Liver (tissue), 9 donors: ENCODE data around the gene IL2RA. TPM values are rescaled to one million over a fixed set of nuclear protein-coding genes. Genes with fewer than 3 reads are reported as not detected.

Experiments used
- DNase-seq: peaks from one replicate; pipeline ENCODE4 v3.0.0-alpha.2; 2017; ENCODE audit warnings: low spot score
- H3K27ac ChIP-seq, 2 donors: one replicate each; pipeline ENCODE4 v1.7.0; 2013; ENCODE audit warnings: inconsistent platforms in 2 of 2, low read length in 2 of 2, control low read depth in 1 of 2, low read depth in 1 of 2, mild to moderate bottlenecking in 1 of 2
- H3K27me3 ChIP-seq, 4 donors: one replicate each; pipeline versions ENCODE4 v1.6.1 to v1.7.0; 2013; ENCODE audit warnings: low read length in 3 of 4, inconsistent platforms in 1 of 4, mild to moderate bottlenecking in 1 of 4, moderate library complexity in 1 of 4; ENCODE audit not compliant: control insufficient read depth in 4 of 4, insufficient read depth in 4 of 4
- H3K36me3 ChIP-seq, 4 donors: one replicate each; pipeline versions ENCODE4 v1.6.1 to v1.7.0; 2013; ENCODE audit warnings: low read length in 3 of 4, mild to moderate bottlenecking in 3 of 4, low read depth in 1 of 4, moderate library complexity in 1 of 4; ENCODE audit not compliant: control insufficient read depth in 4 of 4, insufficient read depth in 3 of 4
- H3K4me1 ChIP-seq, 4 donors: one replicate each; pipeline versions ENCODE4 v1.6.1 to v1.7.0; 2013; ENCODE audit warnings: low read length in 3 of 4, mild to moderate bottlenecking in 3 of 4, moderate library complexity in 1 of 4; ENCODE audit not compliant: control insufficient read depth in 4 of 4, insufficient read depth in 4 of 4
- H3K4me3 ChIP-seq, 3 donors: one replicate each; pipeline versions ENCODE4 v1.6.1 to v1.7.0; 2013; ENCODE audit warnings: low read length in 3 of 3, control low read depth in 1 of 3, low read depth in 1 of 3, mild to moderate bottlenecking in 1 of 3
- H3K9ac ChIP-seq, 2 donors: one replicate each; pipeline ENCODE4 v1.7.0; 2013; ENCODE audit warnings: low read length in 2 of 2, mild to moderate bottlenecking in 2 of 2, moderate library complexity in 2 of 2, control low read depth in 1 of 2, low read depth in 1 of 2
- H3K9me3 ChIP-seq, 4 donors: one replicate each; pipeline versions ENCODE4 v1.6.1 to v1.7.0; 2013; ENCODE audit warnings: low read length in 3 of 4; ENCODE audit not compliant: control insufficient read depth in 4 of 4
- ATF3 ChIP-seq: IDR thresholded peaks from 2 replicates; pipeline ENCODE4 v1.6.1; 2016; ENCODE audit warnings: antibody characterized with exemption
- EGR1 ChIP-seq, 2 donors: IDR thresholded peaks; 2 replicates each; pipeline ENCODE4 v1.6.1; 2016 to 2018; ENCODE audit warnings: antibody characterized with exemption in 2 of 2, low read depth in 2 of 2
- FOXA1 ChIP-seq: IDR thresholded peaks from 2 replicates; pipeline ENCODE4 v1.6.1; 2016; ENCODE audit warnings: antibody characterized with exemption
- FOXA2 ChIP-seq: IDR thresholded peaks from 2 replicates; pipeline ENCODE4 v1.6.1; 2016; ENCODE audit warnings: antibody characterized with exemption
- GABPA ChIP-seq, 2 donors: IDR thresholded peaks in 1 of 2; conservative IDR thresholded peaks in 1 of 2; 2 replicates each; pipeline ENCODE4 v1.6.1; 2016; ENCODE audit warnings: antibody characterized with exemption in 2 of 2, mild to moderate bottlenecking in 1 of 2, moderate library complexity in 1 of 2
- HNF4A ChIP-seq, 2 donors: conservative IDR thresholded peaks; 2 replicates each; pipeline ENCODE4 v1.6.1; 2016; ENCODE audit warnings: antibody characterized with exemption in 2 of 2, mild to moderate bottlenecking in 2 of 2
- HNF4G ChIP-seq: IDR thresholded peaks from 2 replicates; pipeline ENCODE4 v1.6.1; 2016; ENCODE audit warnings: antibody characterized with exemption
- JUND ChIP-seq, 2 donors: IDR thresholded peaks; 2 replicates each; pipeline ENCODE4 v1.6.1; 2016; ENCODE audit warnings: antibody characterized with exemption in 2 of 2
- MAX ChIP-seq: IDR thresholded peaks from 2 replicates; pipeline ENCODE4 v1.6.1; 2016; ENCODE audit warnings: antibody characterized with exemption
- NR2F2 ChIP-seq: IDR thresholded peaks from 2 replicates; pipeline ENCODE4 v1.6.1; 2016; ENCODE audit warnings: antibody characterized with exemption
- RAD21 ChIP-seq, 2 donors: IDR thresholded peaks; 2 replicates each; pipeline ENCODE4 v1.6.1; 2016; ENCODE audit warnings: antibody characterized with exemption in 2 of 2, mild to moderate bottlenecking in 2 of 2
- RXRA ChIP-seq, 2 donors: IDR thresholded peaks; 2 replicates each; pipeline ENCODE4 v1.6.1; 2017 to 2018; ENCODE audit warnings: antibody characterized with exemption in 2 of 2, mild to moderate bottlenecking in 1 of 2
- SP1 ChIP-seq: IDR thresholded peaks from 2 replicates; pipeline ENCODE4 v1.6.1; 2018; ENCODE audit warnings: antibody characterized with exemption, mild to moderate bottlenecking
- TAF1 ChIP-seq: conservative IDR thresholded peaks from 2 replicates; pipeline ENCODE4 v1.6.1; 2016; ENCODE audit warnings: antibody characterized with exemption, mild to moderate bottlenecking
- YY1 ChIP-seq: IDR thresholded peaks from 2 replicates; pipeline ENCODE4 v1.6.1; 2016; ENCODE audit warnings: antibody characterized with exemption, mild to moderate bottlenecking
- WGBS: extraction: QIAGEN DNeasy Blood & Tissue Kit; methylation state at CpG from one replicate; pipeline ENCODE4 v1.1.7; 2013; 5-methylcytosine and 5-hydroxymethylcytosine counted together
- polyA plus RNA-seq, 2 donors: library from polyadenylated mRNA; stranded (reverse) in 1 of 2; unstranded in 1 of 2; fragments of 200-250 nt in 1 of 2; fragments of >200 nt in 1 of 2; fragmentation: Nextera tagmentation in 1 of 2; extraction: Ambion mirVana in 1 of 2; gene quantifications; one replicate each; pipeline versions ENCODE4 v1.2.1 to v1.2.3, GENCODE V29; 2013 to 2015
- total RNA-seq, 2 donors: library from RNA; depleted of rRNA; stranded (reverse); fragments of >200 nt; gene quantifications; one replicate each; pipeline ENCODE4 v1.2.3, GENCODE V29; 2014
- TF ChIP-seq, protein P1 (sequence below): fragments of 150-350 bp; IDR thresholded peaks from 2 replicates; pipeline ENCODE4 v1.5.1; 2017; ENCODE audit warnings: improper control_type of control experiment, low read depth, low read length; ENCODE audit not compliant: missing input control
- TF ChIP-seq, protein P2 (sequence below): IDR thresholded peaks from 2 replicates; pipeline ENCODE4 v1.6.1; 2016; ENCODE audit warnings: antibody characterized with exemption, mild to moderate bottlenecking
- TF ChIP-seq, protein P3 (sequence below): IDR thresholded peaks from 2 replicates; pipeline ENCODE4 v1.6.1; 2016; ENCODE audit warnings: antibody characterized with exemption
- donor health status: healthy.
- donor health status: healthy.
- donor health status: healthy.
- donor health status: healthy.
- donor health status: healthy.

IL2RA gene
- total and polyA plus RNA-seq, 4 donors, result 0.46 to 1.6 TPM; not detected in 2

DNA sequence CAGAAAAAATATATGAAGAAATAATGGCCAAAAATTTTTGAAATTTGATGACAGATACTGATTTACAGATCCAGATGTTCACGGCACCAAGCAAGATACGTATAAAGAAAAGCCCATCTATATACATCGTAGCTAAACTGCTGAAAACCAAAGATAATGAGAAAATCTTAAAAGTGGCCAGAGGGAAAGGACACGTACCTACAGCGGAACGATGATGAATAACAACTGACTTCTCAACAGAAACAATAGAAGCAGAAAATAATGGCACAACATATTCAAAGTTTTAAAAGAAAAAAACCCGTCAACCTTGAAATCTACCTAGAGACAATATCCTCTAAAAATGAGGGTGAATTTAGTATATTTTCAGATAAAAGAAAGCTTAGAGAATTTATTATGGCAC lies 31.9 kb downstream of the IL2RA start:
- Histone ChIP-seq H3K27ac (no peak overlapping the region), H3K36me3 (no peaks in the 10 kb centered on the region), H3K4me1 (peaks cover 0 to 1% (median 0%) of the 10 kb centered on the region in 4 donors), H3K27me3 (no peaks in the 10 kb centered on the region), H3K9ac (no peak overlapping the region), H3K9me3 (peaks cover 0 to 6% (median under 1%) of the 10 kb centered on the region in 4 donors), H3K4me3 (no peak overlapping the region)
- 94% methylated on average over 7 of the region's 7 CpGs for WGBS
- TF ChIP-seq MAX (no peak), FOXA1 (no peak), SP1 (no peak), ATF3 (no peak), GABPA (IDR thresholded peaks at IDR 0.05 in 1 of 2, conservative IDR thresholded peaks at IDR 0.05 in 1 of 2) (no peak), RXRA (IDR thresholded peaks at IDR 0.05) (no peak), RAD21 (IDR thresholded peaks at IDR 0.05) (no peak), YY1 (no peak), TAF1 (no peak), HNF4G (no peak), JUND (IDR thresholded peaks at IDR 0.05) (no peak), FOXA2 (no peak), EGR1 (IDR thresholded peaks at IDR 0.05; ENCODE audit: low read depth in 2 of 2) (no peak), HNF4A (conservative IDR thresholded peaks at IDR 0.05) (no peak), NR2F2 (no peak)
- TF ChIP-seq, protein P1, sequence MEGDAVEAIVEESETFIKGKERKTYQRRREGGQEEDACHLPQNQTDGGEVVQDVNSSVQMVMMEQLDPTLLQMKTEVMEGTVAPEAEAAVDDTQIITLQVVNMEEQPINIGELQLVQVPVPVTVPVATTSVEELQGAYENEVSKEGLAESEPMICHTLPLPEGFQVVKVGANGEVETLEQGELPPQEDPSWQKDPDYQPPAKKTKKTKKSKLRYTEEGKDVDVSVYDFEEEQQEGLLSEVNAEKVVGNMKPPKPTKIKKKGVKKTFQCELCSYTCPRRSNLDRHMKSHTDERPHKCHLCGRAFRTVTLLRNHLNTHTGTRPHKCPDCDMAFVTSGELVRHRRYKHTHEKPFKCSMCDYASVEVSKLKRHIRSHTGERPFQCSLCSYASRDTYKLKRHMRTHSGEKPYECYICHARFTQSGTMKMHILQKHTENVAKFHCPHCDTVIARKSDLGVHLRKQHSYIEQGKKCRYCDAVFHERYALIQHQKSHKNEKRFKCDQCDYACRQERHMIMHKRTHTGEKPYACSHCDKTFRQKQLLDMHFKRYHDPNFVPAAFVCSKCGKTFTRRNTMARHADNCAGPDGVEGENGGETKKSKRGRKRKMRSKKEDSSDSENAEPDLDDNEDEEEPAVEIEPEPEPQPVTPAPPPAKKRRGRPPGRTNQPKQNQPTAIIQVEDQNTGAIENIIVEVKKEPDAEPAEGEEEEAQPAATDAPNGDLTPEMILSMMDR, result no peak
- TF ChIP-seq, protein P2, sequence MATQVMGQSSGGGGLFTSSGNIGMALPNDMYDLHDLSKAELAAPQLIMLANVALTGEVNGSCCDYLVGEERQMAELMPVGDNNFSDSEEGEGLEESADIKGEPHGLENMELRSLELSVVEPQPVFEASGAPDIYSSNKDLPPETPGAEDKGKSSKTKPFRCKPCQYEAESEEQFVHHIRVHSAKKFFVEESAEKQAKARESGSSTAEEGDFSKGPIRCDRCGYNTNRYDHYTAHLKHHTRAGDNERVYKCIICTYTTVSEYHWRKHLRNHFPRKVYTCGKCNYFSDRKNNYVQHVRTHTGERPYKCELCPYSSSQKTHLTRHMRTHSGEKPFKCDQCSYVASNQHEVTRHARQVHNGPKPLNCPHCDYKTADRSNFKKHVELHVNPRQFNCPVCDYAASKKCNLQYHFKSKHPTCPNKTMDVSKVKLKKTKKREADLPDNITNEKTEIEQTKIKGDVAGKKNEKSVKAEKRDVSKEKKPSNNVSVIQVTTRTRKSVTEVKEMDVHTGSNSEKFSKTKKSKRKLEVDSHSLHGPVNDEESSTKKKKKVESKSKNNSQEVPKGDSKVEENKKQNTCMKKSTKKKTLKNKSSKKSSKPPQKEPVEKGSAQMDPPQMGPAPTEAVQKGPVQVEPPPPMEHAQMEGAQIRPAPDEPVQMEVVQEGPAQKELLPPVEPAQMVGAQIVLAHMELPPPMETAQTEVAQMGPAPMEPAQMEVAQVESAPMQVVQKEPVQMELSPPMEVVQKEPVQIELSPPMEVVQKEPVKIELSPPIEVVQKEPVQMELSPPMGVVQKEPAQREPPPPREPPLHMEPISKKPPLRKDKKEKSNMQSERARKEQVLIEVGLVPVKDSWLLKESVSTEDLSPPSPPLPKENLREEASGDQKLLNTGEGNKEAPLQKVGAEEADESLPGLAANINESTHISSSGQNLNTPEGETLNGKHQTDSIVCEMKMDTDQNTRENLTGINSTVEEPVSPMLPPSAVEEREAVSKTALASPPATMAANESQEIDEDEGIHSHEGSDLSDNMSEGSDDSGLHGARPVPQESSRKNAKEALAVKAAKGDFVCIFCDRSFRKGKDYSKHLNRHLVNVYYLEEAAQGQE, result no peak
- TF ChIP-seq, protein P3, sequence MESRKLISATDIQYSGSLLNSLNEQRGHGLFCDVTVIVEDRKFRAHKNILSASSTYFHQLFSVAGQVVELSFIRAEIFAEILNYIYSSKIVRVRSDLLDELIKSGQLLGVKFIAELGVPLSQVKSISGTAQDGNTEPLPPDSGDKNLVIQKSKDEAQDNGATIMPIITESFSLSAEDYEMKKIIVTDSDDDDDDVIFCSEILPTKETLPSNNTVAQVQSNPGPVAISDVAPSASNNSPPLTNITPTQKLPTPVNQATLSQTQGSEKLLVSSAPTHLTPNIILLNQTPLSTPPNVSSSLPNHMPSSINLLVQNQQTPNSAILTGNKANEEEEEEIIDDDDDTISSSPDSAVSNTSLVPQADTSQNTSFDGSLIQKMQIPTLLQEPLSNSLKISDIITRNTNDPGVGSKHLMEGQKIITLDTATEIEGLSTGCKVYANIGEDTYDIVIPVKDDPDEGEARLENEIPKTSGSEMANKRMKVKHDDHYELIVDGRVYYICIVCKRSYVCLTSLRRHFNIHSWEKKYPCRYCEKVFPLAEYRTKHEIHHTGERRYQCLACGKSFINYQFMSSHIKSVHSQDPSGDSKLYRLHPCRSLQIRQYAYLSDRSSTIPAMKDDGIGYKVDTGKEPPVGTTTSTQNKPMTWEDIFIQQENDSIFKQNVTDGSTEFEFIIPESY, result no peak
- no peak for DNase-seq
